ENCODE measurements around the gene CACNG3.
"Not testable (repeated sequence)": the region's sequence is repeated elsewhere in the genome, so short reads cannot be mapped to it uniquely, and the experiment has no call there.

CACNG3 gene

DNA sequence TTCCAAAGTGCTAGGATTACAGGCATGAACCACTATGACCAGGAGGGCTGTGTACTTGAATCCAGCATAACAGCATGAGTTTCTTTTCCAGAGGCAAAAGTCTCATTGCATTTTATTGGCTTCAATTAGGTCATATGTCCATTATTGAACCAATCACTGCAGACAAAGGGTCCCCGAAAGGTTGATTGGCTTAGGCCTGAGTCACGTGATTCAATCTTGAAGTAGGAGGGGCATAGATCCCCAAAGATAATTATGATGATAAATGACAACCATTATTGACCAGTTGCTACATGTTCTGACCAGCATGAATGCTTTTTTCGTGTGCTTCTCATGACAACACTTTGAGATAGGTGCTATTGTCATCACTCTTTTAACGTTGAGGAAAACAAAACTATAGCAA, 25.3 kb downstream of the CACNG3 start:
- no peak for DNase-seq

DNA sequence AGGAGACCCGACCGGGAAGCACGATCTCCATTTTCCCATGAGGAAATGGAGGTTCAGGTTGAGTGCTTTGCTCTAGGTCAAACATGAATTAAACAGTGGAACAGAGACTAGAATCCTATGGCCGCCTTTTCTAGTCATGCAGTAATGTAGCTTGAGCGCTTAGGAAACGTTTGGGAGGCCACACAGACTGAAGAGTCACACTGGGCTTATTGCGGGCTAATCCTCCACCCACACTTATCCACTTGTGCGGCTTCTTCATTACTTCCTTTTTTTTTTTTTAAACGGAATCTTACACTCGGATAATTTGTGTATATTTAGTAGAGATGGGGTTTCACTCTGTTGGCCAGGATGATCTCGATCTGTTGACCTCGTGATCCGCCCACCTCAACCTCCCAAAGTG, 26.0 kb downstream of the CACNG3 start:
- no peak for DNase-seq

DNA sequence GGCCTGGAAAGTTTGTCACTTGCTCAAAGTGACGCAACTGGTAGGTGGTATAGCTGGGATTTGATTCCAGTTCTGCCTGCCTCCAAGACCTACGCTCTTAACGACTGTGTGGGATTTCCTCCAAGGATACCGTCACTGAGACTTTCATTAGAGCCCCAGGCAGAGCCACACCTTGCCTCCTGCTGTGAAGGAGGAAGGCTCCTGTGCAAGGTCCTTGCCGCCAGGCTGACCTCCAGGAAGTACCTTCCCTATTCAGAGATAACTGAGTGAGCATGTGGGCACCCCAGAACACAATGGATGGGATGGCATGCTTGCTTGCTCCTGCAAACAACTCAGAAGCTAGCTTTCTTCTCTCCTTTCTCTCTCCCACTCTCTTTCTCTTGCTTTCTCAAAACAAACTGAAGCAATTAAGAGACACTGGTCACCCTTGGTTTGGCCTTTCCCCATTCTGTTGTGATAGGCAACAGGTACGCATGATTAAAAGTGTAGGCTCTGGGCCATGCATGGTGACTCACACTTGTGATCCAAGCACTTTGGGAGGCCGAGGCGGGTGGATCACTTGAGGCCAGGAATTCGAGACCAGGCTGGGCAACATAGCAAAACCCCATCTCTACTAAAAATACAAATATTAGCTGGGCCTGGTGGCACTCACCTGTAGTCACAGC, 30.7 kb downstream of the CACNG3 start:
- no peak for DNase-seq

DNA sequence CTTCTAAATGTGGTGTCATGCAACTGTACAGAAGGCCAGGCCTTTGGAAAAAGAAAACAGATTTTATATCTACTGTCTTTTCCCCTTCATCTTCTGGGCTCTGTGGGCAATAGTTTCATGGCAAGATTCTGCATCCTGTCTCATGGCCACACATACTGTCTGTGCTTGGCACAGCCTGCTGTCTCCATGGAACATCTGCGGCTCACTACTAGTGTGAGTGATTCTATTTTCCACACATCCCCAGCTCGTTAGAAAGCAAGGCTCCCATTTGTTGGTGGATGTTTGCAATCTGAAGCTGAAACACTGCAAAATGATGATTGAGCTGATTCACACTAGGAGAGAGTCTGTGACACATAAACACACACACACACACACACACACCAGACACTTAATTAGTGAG, 32.4 kb downstream of the CACNG3 start:
- DNase-seq: no peak

DNA sequence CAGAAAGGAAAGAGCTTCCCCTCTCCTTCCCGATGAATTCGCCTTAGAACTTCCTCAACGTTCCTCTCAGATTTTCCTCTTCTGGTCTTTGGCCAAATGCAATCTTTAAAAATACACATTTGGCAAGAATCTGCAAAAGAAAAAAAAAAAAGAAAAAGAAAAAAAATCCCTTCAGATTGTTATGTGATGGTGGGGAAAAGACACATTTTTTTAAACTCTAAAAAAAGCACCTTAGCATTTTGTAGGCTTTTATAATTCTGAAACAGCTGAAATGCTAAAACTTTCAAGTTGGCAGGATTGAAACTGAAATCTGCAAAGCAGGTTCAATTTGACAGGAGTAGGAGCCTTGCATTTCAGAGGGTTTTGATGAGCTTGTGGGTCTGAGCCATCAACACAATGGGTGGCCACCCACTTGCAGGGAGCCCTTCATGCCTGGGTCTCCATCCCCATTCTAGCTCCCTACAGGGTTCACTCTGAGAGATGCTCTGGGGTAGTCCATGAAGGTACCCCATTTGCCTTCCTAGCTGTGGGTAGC, 33.1 kb downstream of the CACNG3 start:
- no peak for DNase-seq

DNA sequence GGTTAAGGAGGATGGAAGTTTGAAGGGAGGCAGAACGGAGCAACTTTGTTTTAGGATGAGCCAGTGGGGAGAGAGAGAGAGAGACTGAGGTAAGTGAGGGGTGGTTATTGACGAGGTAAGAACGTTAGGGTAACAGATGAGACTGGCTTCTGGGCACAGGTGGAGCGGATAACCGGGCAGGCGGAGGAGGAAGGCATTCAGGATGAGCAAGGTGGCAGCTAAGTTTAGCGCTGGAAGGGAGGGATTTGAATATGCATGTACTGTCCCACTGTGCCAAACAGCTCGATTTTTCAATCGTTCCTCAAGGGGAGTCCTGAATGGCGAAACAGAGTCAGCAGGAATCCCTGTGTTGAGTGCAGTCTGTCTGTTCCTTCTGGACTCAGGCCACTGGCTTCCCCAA, 35.8 kb downstream of the CACNG3 start:
- no peak for DNase-seq

DNA sequence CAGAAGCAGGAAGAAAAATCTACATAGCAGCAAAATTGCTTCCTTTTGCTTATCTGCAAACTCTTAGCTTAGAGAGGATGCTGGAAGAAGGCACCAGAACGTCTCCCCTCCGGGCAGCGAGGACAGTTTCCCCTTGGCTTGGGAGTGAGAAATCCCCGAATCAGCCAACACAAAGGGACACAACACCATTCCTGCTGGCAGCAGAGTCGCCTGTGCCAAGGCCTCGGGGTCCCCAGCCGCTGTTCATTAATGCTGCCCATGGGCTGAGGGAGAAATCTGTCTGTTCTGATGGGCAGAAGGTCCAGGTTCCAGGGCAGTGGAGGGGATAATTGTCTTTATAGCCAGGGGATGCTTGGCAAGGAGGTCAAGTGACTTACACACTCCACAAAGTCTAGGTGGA, 38.0 kb downstream of the CACNG3 start:
- no peak for DNase-seq

DNA sequence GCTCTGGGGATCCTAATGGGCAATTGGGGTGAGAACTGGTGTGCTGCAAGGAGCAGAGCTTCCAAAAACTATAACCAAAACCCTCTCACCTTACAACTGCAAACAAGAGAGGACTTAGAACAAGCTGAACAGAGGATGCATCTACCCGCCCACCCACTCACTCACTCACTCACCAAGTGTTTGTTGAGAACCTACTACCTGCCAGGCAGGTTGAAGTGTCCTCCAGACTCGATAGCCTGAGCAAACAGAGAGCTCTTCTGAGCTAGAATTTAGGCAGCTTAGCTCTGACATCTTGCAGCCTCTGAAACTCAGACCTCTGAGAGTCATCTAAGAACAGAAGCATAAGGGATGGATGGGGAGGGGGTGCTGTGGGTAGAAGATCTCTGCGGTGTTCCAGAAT, 41.2 kb downstream of the CACNG3 start:
- DNase-seq: no peak

DNA sequence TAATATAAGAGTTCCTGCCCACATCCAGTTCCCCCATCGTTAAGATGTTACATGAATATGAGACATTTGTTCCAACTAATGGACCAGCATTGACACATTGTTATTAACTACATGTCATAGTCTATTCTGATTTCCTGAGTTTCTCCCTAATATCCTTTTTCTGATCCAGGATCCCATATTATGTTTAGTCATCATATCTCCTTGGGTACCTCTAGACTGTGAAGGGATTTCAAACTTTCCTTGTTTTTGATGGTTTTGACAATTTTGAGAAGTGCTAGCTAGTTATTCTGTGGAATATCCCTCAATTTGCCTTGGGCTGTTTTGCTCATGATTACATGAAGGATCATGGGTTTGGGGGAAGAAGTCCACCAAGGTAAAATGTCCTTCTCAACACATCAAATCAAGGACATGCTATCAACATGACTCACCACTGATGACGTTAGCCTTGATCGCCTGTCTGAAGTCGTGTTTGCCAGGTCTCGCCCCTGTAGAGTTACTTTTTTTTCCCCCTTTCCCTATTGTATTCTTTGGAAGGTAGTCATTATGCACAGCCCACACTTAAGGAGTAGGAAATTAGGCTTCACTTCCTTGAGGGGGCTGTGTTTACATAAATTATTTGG, 42.5 kb downstream of the CACNG3 start:
- no peak for DNase-seq

DNA sequence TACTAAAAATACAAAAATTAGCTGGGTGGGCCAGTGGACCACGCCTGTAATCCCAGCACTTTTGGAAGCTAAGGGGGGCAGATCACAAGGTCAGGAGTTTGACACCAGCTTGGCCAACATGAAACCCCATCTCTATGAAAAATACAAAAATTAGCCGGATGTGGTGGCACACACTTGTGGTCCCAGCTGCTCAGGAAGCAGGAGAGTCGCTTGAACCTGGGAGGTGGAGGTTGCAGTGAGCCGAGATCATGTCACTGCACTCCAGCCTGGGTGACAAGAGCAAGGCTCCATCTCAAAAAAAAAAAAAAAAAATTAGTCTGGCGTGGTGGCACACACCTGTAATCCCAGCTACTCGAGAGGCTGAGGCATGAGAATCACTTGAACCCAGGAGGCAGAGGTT, 44.6 kb downstream of the CACNG3 start:
- DNase-seq: not testable (repeated sequence)

DNA sequence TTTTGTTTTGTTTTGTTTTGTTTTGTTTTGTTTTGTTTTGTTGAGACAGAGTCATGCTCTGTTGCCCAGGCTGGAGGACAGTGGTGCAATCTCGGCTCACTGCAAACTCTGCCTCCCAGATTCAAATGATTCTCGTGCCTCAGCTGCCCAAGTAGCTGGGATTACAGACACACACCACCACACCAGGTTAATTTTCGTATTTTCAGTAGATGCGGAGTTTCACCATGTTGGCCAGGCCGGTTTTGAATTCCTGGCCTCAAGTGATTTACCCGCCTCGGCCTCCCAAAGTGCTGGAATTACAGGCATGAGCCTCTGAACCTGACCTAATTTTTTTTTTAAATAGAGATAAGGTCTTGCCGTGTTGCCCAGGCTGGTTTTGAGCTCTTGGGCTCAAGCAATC, 46.5 kb downstream of the CACNG3 start:
- DNase-seq: no peak

DNA sequence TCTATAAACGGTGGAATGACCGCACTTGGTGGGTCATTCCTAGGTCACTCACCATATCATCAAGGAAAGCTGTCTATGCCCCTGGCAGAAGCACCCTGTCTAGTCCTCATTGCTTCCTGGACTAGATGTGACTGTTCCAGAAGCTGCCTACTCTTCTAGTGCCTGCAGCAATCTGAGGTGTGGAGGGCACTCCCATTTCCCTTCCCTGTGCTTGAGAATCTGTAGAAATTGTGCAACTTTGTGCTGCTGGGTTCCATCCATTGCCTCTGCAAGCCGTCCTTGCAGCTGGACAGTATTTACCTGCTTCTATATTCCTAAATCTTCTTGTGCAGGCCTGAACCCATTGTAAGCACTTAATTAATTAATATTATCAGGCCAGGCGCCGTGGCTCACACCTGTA, 52.1 kb downstream of the CACNG3 start:
- no peak for DNase-seq

DNA sequence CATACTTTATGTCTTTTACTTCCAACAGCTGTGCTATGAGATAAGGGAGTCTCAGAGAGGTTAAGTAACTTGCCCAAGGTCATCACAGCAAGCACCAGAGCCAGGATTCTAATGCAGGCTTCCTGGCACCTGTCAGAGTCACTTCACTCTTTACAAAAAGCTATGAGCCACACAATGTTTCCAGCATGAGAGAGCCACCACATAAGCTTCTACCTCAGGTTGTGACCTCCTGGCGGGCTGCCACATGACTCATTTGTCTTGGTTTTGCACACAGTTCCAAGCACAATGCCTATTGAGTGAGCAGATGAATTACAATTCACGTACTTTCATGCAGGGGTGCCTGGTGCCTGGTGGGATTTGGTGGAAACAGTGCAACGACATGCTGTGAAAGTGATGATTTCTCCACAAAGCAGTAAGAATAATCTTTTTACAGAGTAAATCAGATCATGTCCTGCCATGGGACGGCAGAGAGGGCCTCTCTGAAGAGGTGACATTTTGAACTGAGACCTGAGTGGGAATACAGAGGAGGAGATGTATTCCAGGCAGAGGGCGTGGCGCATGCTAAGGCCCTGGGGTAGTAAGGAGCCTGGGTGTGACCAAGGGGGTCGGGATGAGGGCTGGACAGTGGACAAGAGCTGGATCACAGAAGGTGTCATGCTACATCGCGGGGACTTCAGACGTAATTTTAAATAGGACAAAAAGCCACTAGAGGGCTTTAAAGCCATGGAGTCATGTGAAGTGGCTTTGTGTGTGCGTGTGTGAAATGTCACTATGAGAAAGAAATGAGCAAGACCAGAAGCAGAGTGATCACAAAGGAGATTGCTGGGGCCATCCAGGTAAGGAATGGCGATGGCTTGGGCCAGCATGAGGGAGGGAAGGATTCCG, 53.4 kb downstream of the CACNG3 start:
- DNase-seq: no peak

DNA sequence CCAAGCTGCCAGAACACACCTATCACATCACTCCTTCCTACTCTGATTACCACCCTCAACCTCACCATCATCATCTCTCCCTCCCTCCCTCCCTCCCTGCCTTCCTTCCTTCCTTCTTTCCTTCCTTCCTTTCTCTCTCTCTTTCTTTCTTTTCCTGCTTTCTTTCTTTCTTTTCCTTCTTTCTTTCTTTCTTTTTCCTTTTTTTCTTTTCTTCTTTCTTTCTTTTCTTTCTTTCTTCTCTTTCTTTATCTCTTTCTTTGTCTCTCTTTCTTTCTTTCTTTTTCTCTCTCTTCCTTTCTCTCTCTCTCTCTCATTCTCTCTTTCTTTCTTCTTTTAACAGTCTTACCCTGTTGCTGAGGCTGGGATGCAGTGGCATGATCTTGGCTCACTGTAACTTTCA, 59.2 kb downstream of the CACNG3 start:
- no peak for DNase-seq

DNA sequence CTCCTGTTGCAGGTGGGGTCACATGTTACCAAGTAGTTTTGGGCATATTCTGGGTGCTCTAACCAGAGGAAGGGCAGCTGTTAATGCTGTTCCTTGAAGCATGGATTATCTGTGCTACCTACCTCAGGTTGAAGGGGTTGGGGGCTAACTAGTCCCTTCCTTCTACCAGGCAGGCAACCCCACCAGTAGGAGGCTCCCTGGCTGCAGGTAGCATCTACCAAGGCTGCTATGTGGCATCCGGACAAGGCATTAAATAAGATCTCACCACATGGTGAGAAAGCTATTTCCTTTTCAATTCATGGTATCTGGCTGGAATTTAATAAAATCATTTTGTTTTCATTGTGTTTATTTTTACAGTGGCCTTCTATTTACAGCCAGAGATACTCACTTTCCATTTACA, 62.5 kb downstream of the CACNG3 start:
- no peak for DNase-seq

DNA sequence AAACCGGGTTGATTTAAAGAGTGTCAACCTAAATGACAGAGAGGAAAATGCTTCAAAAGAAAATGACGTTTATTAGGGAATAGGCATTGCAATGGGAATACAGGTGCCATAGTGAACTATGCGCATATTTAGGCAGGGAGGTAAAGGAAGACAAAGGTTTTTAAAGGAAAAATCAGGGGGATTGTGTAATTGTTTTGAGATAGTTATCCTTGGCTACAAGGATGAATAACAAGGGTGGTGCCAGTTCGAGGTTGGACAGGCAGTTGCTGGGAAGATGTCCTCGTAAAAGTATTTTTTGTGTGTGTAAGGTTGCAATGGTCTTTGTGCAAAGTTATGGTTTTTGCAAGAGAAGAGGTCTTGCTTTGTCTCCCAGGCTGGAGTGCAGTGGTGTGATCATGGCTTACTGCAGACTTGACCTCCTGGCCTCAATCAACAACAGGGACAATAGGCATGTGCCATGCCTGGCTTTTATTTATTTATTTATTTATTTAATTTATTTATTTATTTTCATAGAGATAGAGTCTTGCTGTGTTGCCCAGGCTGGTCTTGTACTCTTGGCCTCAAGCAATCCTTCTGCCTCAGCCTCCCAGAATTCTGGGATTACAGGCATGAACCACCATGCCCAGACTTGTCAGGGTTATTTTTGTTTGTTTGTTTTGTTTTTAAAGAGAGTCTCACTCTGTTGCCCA, 63.1 kb downstream of the CACNG3 start:
- DNase-seq: no peak

DNA sequence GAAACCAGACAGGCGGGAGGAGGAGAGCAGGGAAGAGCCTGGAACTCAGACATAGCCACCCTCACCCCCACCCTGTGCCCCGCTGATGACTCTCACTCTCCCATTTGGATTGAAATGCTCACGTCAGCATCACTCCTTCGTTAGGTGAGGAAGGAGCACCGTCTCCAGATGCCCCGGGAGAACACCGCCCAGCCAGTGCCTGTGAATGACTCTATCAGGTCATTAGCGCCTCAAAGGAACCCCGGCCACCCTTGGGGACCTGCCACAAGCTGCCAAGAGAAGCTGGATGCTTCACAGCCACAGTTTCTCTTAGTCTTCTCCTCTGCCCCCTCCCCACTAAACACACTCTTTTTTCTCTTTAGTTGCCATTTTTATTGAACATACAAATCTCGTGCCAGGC, 66.0 kb downstream of the CACNG3 start:
- DNase-seq: no peak

DNA sequence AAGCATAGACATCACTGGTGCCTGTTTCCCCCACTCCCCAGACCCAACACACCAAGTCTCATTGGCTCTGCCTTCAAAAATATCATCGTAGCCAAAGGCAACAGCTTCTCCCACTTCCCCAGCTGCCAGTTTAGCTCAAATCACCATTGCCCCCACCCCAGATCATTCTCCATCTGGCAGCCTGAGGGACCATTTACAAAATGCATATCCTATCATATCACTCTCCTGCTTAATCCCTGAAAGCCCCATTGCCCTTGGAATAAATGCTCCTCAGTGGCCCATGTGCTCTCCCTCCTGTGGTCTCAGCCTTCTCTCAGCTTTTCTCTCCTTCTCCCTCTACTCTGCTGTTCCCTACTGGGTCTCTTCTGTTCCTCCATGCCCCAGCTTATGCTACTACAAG, 68.3 kb downstream of the CACNG3 start:
- DNase-seq: no peak

DNA sequence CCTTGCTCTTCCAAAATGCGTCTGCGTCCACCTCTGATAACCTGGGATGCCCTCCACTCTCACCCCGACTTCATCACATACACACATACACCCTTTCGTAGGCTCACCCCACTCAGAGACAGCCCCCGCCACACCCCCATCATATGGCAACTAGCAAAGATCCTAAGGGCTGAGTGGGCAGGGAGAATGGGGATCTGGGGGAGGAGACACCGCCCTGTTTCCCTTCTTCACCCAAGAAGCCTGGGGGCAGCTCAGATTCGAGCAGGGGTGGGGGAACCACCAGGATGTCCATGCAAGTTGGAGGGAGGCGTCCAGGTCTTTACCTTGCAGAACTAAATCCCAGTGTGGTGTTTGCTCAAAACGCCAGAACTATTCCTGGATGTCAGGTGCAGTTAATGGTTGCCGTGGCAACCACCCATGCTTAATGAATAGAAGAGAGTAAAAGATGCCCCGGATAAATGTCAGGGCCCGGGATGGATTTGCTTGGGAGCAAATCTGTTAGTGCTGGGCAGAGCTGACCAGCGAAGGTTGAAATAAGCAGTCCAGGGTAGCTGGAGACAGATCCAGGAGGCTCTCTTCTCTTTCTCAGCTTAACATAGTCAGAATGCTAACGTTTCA, 72.8 kb downstream of the CACNG3 start:
- DNase-seq: no peak

DNA sequence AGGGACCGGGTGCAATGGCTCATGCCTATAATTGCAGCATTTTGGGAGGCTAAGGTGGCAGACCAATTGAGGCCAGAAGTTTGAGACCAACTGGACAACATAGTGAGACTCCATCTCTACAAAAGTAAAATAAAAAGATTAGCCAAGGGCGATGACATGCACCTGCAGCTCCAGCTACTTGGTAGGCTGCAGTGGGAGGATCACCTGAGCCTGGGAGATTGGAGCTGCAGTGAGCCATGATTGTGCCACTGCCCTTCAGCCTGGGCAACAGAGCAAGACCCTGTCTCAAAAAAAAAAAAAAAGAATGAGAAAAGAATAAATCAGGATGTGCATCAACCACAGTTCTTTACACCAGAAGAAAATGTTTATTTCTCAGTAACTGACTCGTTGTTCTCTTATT, 76.0 kb downstream of the CACNG3 start:
- no peak for DNase-seq

DNA sequence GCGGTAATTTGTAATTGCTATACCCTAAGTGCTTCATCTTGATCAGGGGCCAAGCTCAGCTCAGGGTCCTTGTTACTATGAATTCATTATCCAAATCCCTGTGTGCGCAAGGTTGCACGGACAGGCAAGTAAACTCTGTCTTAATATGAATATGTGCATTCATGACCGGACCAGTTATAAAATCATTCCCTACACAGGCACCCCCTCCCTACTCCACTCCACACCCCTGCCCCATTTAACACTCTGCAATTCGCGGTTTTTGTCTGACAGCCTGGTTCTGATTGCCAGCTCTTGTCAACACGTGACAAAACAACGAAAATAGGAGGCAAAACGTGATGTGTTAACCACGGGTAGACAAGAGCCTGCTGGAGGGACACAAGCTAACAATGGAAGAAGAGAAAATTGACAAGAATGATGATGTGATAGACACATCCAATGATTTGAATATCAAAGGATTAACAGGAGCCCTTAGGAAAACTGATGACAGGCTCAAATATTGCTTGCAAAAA, 76.5 kb downstream of the CACNG3 start:
- no peak for DNase-seq

DNA sequence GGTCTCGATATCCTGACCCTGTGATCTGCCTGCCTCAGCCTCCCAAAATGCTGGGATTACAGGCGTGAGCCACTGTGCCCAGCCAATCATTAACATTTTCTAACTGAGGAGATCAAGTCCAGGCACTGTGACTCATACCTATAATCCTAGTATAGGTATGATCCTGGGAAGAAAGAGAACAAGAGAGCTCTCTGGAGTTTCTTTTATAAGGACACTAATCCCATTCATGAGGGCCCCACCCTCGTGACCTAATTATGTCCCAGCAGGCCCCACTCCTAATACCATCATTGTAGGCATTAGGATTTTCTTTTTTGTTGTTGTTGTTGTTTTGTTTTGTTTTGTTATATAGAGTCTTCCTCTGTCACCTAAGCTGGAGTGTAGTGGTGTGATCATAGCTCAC, 80.4 kb downstream of the CACNG3 start:
- DNase-seq: no peak

DNA sequence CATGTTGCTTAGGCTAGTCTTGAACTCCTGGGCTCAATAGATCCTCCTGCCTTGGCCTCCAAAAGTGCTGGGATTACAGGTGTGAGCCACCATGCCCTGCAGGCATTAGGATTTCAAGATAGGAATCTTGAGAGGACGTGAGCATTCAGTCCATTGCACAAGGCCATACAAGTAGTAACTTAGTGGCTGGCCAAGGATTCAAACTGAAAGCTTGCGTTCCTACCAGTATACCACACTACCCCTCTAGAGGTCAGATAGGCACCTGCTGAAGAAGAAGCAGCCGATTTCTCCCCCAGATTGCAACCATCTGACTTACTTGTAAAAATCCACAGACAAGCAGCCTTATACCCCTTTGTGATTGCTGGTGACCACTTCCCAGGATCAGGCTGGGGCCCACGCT, 80.9 kb downstream of the CACNG3 start:
- DNase-seq: no peak

Measured in activated CD4-positive, alpha-beta T cell treated with anti-CD3 and anti-CD28 coated beads, Interleukin-2, amount 50 U/mL, for 1 hour (primary cell).